ENCODE results near the gene PRKAG3.
"Not testable (repeated sequence)": the region's sequence is repeated elsewhere in the genome, so short reads cannot be mapped to it uniquely, and the experiment has no call there.

PRKAG3 gene

GRCh38 chr2:218861645-218862318 lies 30.2 kb upstream of the PRKAG3 start:
- DNase-seq = no peak

DNA sequence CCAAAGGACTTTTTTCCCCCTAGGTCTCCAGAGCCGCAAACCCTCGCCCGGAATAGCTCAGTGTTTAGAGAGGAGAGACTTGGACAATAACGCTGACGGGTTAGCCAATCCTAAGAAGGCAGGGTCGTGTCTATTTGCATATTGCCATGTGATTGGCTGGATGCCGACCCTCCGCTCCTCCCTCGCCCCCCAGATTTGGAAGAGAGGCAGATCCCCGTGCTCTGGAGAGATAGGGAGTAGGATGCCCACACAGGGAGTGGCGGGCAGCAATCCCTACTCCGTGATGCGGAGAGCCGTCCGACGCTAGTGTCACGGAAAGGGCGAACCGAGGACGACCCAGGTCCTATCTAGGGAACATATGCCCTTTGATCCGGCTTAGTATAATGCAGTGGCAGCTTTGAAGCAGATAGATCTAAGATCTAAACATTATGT lies 29.4 kb upstream of the PRKAG3 start:
- DNase-seq = no peak

DNA sequence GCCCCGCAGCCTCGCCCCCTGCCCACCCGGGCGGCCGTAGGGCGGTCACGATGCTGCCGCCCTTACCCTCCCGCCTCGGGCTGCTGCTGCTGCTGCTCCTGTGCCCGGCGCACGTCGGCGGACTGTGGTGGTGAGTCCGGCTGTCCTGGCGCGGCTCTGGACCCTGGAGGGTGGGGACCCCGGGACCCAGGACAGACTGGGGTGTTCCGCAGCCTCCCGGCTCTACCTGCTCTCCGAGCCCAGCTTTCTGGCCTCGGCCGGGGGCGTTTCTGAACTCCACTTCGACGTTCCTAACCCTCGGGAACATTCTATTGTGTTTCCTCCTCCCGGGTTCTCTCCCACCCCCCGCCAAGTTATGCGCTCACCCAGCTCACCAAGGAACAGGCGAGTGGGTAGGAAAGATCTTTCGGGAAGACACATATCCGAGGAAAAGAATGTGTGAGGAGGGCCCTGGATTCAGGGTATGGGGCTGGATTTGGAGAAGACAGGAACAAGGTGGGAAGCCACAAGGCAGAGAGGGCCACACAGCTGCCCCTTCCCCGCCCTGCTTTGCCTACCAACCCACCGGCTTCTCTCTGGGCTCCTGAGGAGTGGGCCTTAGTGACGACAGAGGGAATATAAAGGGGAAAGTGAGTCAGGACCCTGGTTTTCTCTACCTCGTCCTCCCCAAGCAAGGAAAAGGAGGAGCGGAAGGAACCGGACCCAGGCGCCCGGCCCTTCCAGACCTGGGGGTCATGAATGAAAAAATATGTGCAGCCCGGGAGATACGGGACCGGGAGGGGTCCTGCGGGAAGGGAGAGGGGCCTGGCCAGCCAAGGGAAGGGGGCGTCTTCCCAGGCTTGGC lies 28.6 kb upstream of the PRKAG3 start:
- no peak for DNase-seq

GRCh38 chr2:218859556-218859987 lies 28.0 kb upstream of the PRKAG3 start, which contains the start of gene WNT6:
TSS of gene WNT6 (plus strand) at chr2:218859805. CDS start at chr2:218860038, 233 bp downstream.
- DNase-seq = no peak

DNA sequence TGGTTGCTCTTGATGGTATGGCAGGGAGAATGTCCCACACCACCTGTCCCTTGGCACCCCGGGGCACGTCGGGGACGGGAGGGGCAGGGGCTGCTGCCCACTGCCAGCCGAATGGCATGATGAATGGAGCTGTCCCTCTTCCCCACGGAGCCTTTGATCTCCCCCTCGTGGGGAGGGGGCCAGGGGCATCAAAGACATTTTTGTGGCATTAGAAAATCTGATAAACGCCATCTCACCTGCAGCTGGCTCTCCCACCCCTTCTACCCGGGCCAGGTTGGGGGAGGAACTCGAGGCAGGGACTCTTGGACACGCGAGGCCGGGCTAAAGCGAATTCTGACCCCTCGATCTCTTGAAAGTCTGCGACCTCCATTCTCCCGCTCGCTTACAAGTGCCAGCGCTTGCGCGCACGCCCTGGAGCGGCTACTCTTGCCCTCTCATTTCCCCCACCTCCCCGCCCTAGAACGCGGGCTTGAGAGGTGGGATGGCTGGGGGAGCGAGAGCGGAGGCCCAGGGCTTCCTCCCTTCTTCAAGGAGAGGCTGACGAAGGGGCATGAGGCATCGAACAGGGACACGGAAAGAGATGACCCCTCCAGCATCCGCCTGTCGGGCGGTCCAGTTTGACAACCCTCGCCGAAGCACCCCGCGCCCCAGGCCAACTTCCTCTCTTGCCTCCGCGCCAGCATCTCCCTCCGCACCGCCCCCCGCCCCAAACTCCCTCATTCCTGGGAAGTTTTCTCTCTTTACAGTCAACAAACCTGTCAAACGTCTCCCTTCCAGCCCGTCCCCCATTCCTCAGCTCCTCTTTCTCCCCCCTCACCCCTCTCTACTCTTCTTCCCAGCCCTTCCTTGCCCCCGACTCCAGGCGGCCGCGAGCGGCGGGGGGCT lies 27.3 kb upstream of the PRKAG3 start:
- DNase-seq = no peak

DNA sequence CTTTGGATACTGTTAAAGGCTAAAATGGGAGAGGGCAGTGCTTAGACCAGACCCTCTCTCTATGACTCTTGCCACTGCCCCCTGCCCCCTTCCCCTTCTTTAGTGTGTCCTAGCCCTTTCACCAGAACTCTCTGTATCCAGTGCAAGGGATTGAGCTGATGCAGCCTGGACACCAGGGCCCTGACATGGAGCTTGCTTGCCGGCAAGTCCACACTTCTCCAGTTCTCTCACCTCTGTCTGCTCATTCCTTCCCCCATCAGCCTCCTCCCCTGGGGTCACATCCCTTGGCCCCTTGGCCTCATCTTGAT lies 26.5 kb upstream of the PRKAG3 start:
- DNase-seq = no peak

DNA sequence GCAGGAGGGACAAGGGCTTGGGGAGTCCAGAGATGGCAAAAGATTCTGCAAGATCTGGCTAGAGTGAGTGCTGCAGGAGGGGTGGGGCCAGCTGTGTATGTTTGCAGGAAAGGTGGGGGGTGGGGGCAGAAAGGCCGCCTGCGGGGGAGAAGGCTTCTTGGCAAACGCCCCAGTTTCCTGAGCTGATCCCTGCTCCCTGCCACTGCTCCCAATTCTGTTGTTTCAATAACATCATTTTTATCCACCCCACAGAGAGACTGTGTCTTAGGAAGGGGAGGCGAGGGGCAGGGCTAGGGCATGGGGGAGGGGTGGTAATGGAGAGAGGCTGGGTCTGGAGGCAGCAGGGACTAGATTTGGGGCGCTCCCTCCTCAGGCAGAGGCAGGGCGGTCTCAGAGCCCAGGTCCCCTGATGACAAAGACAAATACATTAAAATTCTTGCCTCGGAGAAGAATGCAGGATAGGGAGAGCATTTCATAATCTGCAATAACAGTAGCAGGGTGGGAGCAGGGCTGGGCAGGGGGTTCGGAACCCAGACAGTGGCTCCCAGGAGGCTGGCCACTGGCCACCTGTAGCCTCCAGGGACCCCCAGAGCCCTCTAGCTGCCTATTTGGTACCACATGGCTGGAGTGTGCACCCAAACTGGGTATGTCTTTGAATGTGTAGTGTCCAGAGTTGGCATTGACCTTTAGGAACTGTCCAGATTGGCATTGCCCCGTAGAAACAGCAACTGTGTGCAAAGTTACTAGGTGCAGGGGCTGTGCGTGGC lies 26.0 kb upstream of the PRKAG3 start:
- no peak for DNase-seq

DNA sequence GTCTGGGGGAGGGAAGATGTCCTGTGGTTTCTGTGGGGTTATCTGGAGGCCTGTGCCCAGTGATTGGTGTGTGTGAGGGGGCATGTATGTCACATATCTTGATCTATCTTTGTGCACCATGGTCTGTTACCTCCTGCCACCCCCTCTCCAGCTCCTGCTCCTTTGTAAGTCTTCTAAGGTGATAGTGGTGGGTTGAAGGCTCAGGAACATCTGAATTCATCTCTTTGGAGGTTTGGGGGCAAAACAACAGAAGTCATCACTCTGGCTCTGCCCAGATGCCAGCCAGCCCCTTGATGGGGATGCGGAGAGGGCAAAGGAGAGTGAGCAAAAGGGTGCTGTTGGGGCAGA lies 25.3 kb upstream of the PRKAG3 start:
- DNase-seq = no peak

- no peak for DNase-seq
These were observed 24.7 kb upstream of the PRKAG3 start for GRCh38 chr2:218856167-218856895.

- DNase-seq = no peak
These were observed 23.9 kb upstream of the PRKAG3 start for GRCh38 chr2:218855305-218856166.

- no peak for DNase-seq
These were observed 23.3 kb upstream of the PRKAG3 start for GRCh38 chr2:218854860-218855259.

DNA sequence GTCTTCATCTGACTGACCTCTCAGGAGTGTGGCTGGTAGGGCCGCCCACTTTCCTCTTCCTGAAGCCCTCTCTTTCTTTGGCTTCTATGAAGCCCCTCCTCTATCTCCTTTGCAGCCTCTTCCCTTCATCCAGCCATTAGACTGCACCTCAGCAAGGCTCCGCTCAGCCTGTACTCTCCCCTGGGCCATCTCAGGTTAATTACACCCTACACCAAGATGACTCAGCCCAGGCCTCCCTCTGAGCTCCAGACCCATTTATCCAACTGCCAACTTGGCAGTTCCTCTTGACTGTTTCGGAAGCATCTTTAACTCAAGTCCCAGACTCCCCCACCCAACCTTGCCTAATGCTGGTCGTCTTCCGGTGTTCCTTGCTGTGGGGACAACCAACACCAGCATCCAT lies 22.2 kb upstream of the PRKAG3 start:
- DNase-seq = no peak

DNA sequence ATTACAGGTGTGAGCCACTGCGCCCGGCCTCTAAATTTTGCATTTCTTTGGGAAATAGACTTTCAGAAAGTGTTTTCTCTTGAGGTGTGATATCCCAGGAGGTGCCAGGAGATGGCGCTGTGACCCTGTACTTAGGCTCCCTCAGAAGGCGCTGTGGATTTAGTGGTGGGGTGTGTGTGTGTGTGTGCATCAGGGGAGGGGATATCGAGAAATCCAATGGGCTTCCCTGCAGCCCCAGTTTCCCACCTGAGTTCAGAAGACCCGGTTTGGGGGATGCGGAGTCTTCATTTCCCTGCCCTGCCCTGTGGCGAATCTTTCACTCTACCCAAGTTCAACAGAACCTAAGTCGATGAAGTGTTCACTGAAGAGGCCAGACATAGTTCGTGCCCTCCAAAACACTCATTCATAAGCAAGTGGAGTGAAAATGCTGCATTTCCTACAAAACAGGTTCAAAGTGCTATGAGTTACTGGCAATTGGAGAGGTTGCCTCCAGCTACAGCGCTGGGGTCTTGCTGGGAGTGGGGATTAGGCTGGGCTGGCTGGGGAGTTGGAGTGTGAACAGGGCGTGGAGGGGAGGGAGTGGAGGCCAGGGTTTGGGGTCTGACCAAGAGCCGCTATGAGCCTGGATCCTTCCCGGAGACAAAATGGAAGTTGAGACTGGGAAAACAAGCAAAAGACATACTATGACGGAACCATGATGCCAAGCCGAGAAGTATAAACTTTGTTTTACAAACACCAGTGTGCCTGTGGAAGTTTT lies 21.5 kb upstream of the PRKAG3 start:
- peak; percentile 6 to 46 for DNase-seq

DNA sequence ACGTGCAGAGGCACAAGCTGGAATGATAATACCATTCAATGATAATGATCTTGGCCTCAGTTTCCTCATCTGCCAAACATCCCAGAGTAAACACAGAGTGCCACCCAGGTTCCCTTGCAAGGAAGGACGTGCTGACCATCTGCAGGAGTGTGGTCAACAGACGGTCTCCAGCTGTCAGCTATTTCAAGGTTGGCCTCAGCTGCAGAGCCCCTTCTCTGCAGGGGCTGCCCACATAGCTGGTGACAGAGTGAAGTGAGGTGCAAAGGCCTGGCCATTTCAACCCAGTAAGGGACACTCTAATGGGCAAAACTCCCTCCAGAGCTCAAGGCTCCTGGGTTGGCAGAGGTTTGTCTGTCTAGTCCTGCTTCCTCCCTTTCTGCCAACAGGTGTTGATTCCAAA lies 19.7 kb upstream of the PRKAG3 start:
- DNase-seq = no peak

DNA sequence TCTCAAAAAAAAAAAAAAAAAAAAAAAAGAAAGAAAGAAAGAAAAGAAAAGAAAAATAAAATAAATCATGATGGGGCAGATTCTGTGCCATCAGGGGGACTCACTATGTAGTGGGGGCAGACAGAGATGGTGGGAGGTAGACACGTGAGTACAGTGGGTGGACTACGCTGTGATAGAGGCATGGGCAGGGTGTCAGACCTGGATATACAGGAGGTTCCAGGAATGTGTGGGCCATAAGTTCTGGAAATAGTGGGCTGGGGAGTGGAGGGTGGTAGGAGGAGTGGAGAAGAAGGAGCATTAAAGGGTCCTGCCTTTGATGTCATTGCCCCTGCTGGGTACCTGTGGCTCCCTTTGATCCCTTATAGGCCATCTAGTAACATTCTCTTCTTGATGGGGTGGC lies 19.2 kb upstream of the PRKAG3 start:
- DNase-seq = no peak

- no peak for DNase-seq
These were observed 18.1 kb upstream of the PRKAG3 start for GRCh38 chr2:218849721-218850120.

GRCh38 chr2:218846963-218847362 lies 15.4 kb upstream of the PRKAG3 start:
- not testable (repeated sequence) for DNase-seq

GRCh38 chr2:218844334-218844733 lies 12.7 kb upstream of the PRKAG3 start:
- not testable (repeated sequence) for DNase-seq

DNA sequence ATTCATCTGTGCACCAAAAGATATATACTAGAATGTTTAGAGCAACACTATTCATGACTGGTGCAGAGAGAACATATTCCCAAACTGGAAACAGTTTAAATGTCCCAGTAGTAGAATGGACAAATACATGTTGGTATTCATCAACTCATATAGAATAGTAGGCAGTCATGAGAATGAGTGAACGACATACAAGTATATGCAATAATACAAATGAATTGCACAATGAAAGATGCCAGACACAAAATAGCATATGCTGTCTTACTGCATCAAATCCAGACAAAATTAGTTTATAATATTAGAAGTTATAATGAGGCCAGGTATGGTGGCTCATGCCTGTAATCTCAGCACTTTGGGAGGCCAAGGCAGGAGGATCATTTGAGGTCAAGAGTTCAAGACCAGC lies 8.3 kb upstream of the PRKAG3 start:
- DNase-seq = no peak

- no peak for DNase-seq
These were observed 7.8 kb upstream of the PRKAG3 start for GRCh38 chr2:218839430-218839829.
